Pancreas (tissue), 10 donors: ENCODE data around the gene HJURP. TPM values are rescaled to one million over a fixed set of nuclear protein-coding genes. Genes with fewer than 3 reads are reported as not detected.

ENCODE experiments used
- ATAC-seq, 4 donors: fragments of 200-7000 bp; cut with Tn5 transposase; one replicate each; pipeline versions ENCODE4 v1.8.0 to v1.9.1; 2020; ENCODE audit warnings: mild to moderate bottlenecking in 4 of 4, moderate library complexity in 4 of 4
- DNase-seq, 6 donors: peaks; one replicate each; pipeline ENCODE4 v3.0.0-alpha.2; 2020
- FAIRE-seq: peaks from 2 replicates; lab custom pipeline; 2012; peaks lifted over from hg19 to GRCh38; lab: Jason Lieb, UNC
- H3K27ac ChIP-seq, 4 donors: fragments of 200-600 bp; sonication (generic); 1 replicate in 3 of 4; 2 replicates in 1 of 4; pipeline versions ENCODE4 v1.5.0 to v1.8.0; 2020
- H3K27me3 ChIP-seq, 4 donors: fragments of 200-600 bp; one replicate each; pipeline ENCODE4 v1.8.0; 2021
- H3K36me3 ChIP-seq, 3 donors: fragments of 200-600 bp; sonication (generic) in 1 of 3; one replicate each; pipeline versions ENCODE4 v1.5.0 to v1.8.0; 2020 to 2021
- H3K4me1 ChIP-seq, 3 donors: fragments of 200-600 bp; one replicate each; pipeline ENCODE4 v1.8.0; 2021
- H3K4me3 ChIP-seq, 4 donors: fragments of 200-600 bp; sonication (generic) in 2 of 4; one replicate each; pipeline versions ENCODE4 v1.5.0 to v1.8.0; 2020 to 2021
- H3K9me3 ChIP-seq, 4 donors: fragments of 200-600 bp; one replicate each; pipeline ENCODE4 v1.8.0; 2021
- CTCF ChIP-seq, 4 donors: fragments of 200-600 bp; sonication (generic) in 3 of 4; IDR thresholded peaks; one replicate each; pipeline versions ENCODE4 v1.5.0 to v1.8.0; 2021; ENCODE audit warnings: antibody characterized with exemption in 4 of 4
- WGBS, 2 donors: extraction: QIAGEN DNeasy Blood & Tissue Kit; methylation state at CpG; one replicate each; pipeline ENCODE4 v1.1.7; 2013; 5-methylcytosine and 5-hydroxymethylcytosine counted together
- intact Hi-C, 3 donors: fragments of 100-400 bp; cut with DNase I; formaldehyde crosslinking; loops; one replicate each; pipeline versions ENCODE4 v1.11.1 to v1.14.2; 2022
- polyA plus RNA-seq, 2 donors: library from polyadenylated mRNA; stranded (reverse); fragments of 200-250 nt; gene quantifications; one replicate each; pipeline ENCODE4 v1.2.3, GENCODE V29; 2013
- total RNA-seq, 6 donors: library from RNA; stranded (reverse); fragmentation: NEBNext Ultra II Directional in 4 of 6; extraction: Animal tissue kit (Norgen Biotek cat#: 25700) in 4 of 6; gene quantifications; one replicate each; pipeline versions ENCODE4 v1.2.1 to v1.2.4, GENCODE V29; 2021 to 2023
- donor health status: healthy with polysubstance abuse.
- donor health status: DM: no; HTN: no; CAD: no; lungs with moderate emphysema.
- donor health status: DM: no; HTN: no; CAD: no.
- donor health status: control.
- donor health status: control.
- donor health status: Bipolar disorder and iron deficiency.
- donor health status: DM: yes; HTN: yes; CAD: no.
- donor health status: DM: no; HTN: no; CAD: no.
- donor health status: DM: no; HTN: no; CAD: no.
- donor health status: DM: yes; HTN: yes; CAD: no.

HJURP gene
- total and polyA plus RNA-seq, 8 donors: 0.16 to 1.2 (median 0.47) TPM; not detected in 3

GRCh38 chr2:233855345-233855744, 1.0 kb upstream of the HJURP start:
- no peaks in the 10 kb centered on the region for H3K36me3 ChIP-seq
- H3K9me3 ChIP-seq: no peaks in the 10 kb centered on the region
- 85 to 88% methylated on average over 5 of the region's 5 CpGs for WGBS, 2 donors
- no peak overlapping the region for H3K27ac ChIP-seq
- FAIRE-seq (no peak), DNase-seq (no peak), ATAC-seq (no peak)
- intact Hi-C loops: no loop called here
- H3K4me3 ChIP-seq: no peak overlapping the region
- H3K27me3 ChIP-seq: no peaks in the 10 kb centered on the region
- peaks cover 0 to 5% (median 0%) of the 10 kb centered on the region in 3 donors for H3K4me1 ChIP-seq
- no peak for TF ChIP-seq CTCF (IDR thresholded peaks at IDR 0.05)

- 0 to 1% methylated on average over 24 to 25 of the region's 25 CpGs for WGBS, 2 donors
- FAIRE-seq (no peak), DNase-seq (no peak), ATAC-seq (no peak)
- Histone ChIP-seq H3K9me3 (no peaks in the 10 kb centered on the region), H3K4me1 (peaks cover 0 to 5% (median 0%) of the 10 kb centered on the region in 3 donors), H3K4me3 (peak overlapping the region; percentile 20 to 84 (median 55)), H3K36me3 (no peaks in the 10 kb centered on the region), H3K27ac (no peak overlapping the region), H3K27me3 (no peaks in the 10 kb centered on the region)
- TF ChIP-seq CTCF (IDR thresholded peaks at IDR 0.05): no peak
- intact Hi-C loops: no loop called here
Measured at GRCh38 chr2:233853883-233854240, 473 bp downstream of the HJURP start.

DNA sequence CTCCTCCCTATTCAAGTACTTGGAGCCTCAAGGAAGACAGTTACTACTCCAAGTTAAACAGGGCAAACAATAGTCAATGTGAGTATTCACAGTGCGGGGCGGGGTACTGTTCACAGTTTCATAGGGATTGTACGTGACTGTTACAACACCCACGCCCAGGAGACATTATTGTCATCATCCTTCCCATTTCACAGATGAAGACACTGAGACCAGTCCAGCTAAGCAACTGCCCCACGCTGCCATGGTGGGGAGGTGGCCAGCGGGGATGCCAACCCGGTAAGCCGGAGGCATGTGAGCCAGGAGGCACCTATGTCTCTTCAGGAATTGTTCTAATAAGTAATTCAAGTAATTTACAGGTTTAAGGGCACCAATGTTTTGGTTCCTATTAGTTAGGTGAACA, 982 bp downstream of the HJURP start:
- DNase-seq (no peak), ATAC-seq (no peak), FAIRE-seq (no peak)
- H3K36me3 ChIP-seq: no peaks in the 10 kb centered on the region
- peaks cover 0 to 5% (median 0%) of the 10 kb centered on the region in 3 donors for H3K4me1 ChIP-seq
- H3K4me3 ChIP-seq: peak overlapping the region in 1 of 4 donors; percentile 55
- H3K27ac ChIP-seq: no peak overlapping the region
- TF ChIP-seq CTCF (IDR thresholded peaks at IDR 0.05): no peak
- WGBS, 2 donors: 37 to 38% methylated on average over 8 of the region's 8 CpGs
- H3K27me3 ChIP-seq: no peaks in the 10 kb centered on the region
- intact Hi-C loops: no loop called here
- H3K9me3 ChIP-seq: no peaks in the 10 kb centered on the region

- no peaks in the 10 kb centered on the region for H3K27me3 ChIP-seq
- intact Hi-C loops: no loop called here
- TF ChIP-seq CTCF (IDR thresholded peaks at IDR 0.05): no peak
- no peaks in the 10 kb centered on the region for H3K9me3 ChIP-seq
- ATAC-seq: no peak
- FAIRE-seq: no peak
- peaks cover 0 to 5% (median 0%) of the 10 kb centered on the region in 3 donors for H3K4me1 ChIP-seq
- no peak for DNase-seq
- H3K27ac ChIP-seq: no peak overlapping the region
- 67 to 79% methylated on average over 3 of the region's 3 CpGs for WGBS, 2 donors
- no peaks in the 10 kb centered on the region for H3K36me3 ChIP-seq
- no peak overlapping the region for H3K4me3 ChIP-seq
Measured at GRCh38 chr2:233852056-233852455, 2.3 kb downstream of the HJURP start.

GRCh38 chr2:233851169-233851568, 3.2 kb downstream of the HJURP start:
- Histone ChIP-seq H3K9me3 (no peaks in the 10 kb centered on the region), H3K27ac (no peak overlapping the region), H3K4me3 (no peak overlapping the region), H3K27me3 (no peaks in the 10 kb centered on the region), H3K4me1 (peaks cover 0 to 5% (median 0%) of the 10 kb centered on the region in 3 donors), H3K36me3 (no peaks in the 10 kb centered on the region)
- ATAC-seq (no peak), DNase-seq (no peak), FAIRE-seq (no peak)
- intact Hi-C loops: no loop called here
- WGBS, 2 donors: 92 to 97% methylated on average over 6 of the region's 6 CpGs
- TF ChIP-seq CTCF (IDR thresholded peaks at IDR 0.05): no peak
